ENCODE measurements around the gene RPS6KA5. TPM values are rescaled to one million over a fixed set of nuclear protein-coding genes. Genes with fewer than 3 reads are reported as not detected.
"Not testable (repeated sequence)": the region's sequence is repeated elsewhere in the genome, so short reads cannot be mapped to it uniquely, and the experiment has no call there.

Gene RPS6KA5
- total RNA-seq, 2 experiments from 2014 or later = 18.8 to 19.3 TPM

GRCh38 chr14:90960818-90961217 is 99.6 kb downstream of the RPS6KA5 start:
- ChIA-PET CTCF (interaction anchor here (0.6 to 2.0 kb wide), 2 partner anchors 11 to 213 kb away, joined by 3 to 8 read pairs; no protein-coding TSS in a partner anchor), POLR2A (interaction anchor here (1.8 kb wide), 1 partner anchor 9 kb away, joined by 16 read pairs; no protein-coding TSS in a partner anchor)
- H3K36me3 Mint-ChIP-seq = peaks cover 45% of the 10 kb centered on the region

GRCh38 chr14:90959344-90959743 is 101.1 kb downstream of the RPS6KA5 start:
- intact Hi-C loops (cut with micrococcal nuclease) = loop anchor here (1.0 kb wide), 1 partner anchor 11 kb away; no protein-coding TSS in a partner anchor
- CTCF ChIA-PET = interaction anchor here (1.1 to 2.0 kb wide), 3 partner anchors 10 to 214 kb away, joined by 6 to 8 read pairs (median 7); no protein-coding TSS in a partner anchor
- no peak overlapping the region for H3K27ac Mint-ChIP-seq
- H3K4me1 Mint-ChIP-seq (ENCODE audit: low read depth) = peaks cover 18% of the 10 kb centered on the region
- H3K4me3 Mint-ChIP-seq = no peak overlapping the region
- H3K9me3 Mint-ChIP-seq = peaks cover 22% of the 10 kb centered on the region
- peaks cover 49% of the 10 kb centered on the region for H3K36me3 Mint-ChIP-seq
- POLR2A ChIA-PET = interaction anchor here (0.8 to 1.8 kb wide), 3 partner anchors 10 to 100 kb away, joined by 3 to 16 read pairs (median 4); no protein-coding TSS in a partner anchor
- no peak for DNase-seq
- H3K27me3 Mint-ChIP-seq = no peaks in the 10 kb centered on the region

More at GRCh38 chr14:90960818-90961217, 99.6 kb downstream of the RPS6KA5 start:
- intact Hi-C loops (cut with micrococcal nuclease) = no loop called here
- Mint-ChIP-seq H3K9me3 (peaks cover 11% of the 10 kb centered on the region), H3K4me3 (no peak overlapping the region), H3K4me1 (ENCODE audit: low read depth) (peaks cover 25% of the 10 kb centered on the region), H3K27ac (no peak overlapping the region), H3K27me3 (no peaks in the 10 kb centered on the region)
- no peak for DNase-seq

GRCh38 chr14:90956273-90956672 is 104.2 kb downstream of the RPS6KA5 start:
- Mint-ChIP-seq H3K9me3 (peaks cover 31% of the 10 kb centered on the region), H3K27ac (no peak overlapping the region), H3K27me3 (no peaks in the 10 kb centered on the region), H3K4me1 (ENCODE audit: low read depth) (peaks cover 18% of the 10 kb centered on the region), H3K36me3 (peaks cover 64% of the 10 kb centered on the region), H3K4me3 (no peak overlapping the region)
- ChIA-PET POLR2A (no interaction called here), CTCF (no interaction called here)
- intact Hi-C loops (cut with micrococcal nuclease) = no loop called here
- DNase-seq = no peak

- intact Hi-C loops (cut with micrococcal nuclease); H3K27me3 Mint-ChIP-seq; H3K27ac Mint-ChIP-seq; CTCF ChIA-PET; H3K4me1 Mint-ChIP-seq (ENCODE audit: low read depth); H3K4me3 Mint-ChIP-seq; POLR2A ChIA-PET; DNase-seq: not testable (repeated sequence)
- H3K9me3 Mint-ChIP-seq = peaks cover 31% of the 10 kb centered on the region
- H3K36me3 Mint-ChIP-seq = peaks cover 53% of the 10 kb centered on the region
Observed at GRCh38 chr14:90953643-90954042, 106.8 kb downstream of the RPS6KA5 start.

GRCh38 chr14:90943367-90943766 is 117.1 kb downstream of the RPS6KA5 start:
- Mint-ChIP-seq H3K27me3 (no peaks in the 10 kb centered on the region), H3K36me3 (peaks cover 45% of the 10 kb centered on the region), H3K4me1 (ENCODE audit: low read depth) (no peaks in the 10 kb centered on the region), H3K9me3 (peaks cover 23% of the 10 kb centered on the region), H3K4me3 (no peak overlapping the region), H3K27ac (no peak overlapping the region)
- ChIA-PET POLR2A (no interaction called here), CTCF (interaction anchor here (1.3 kb wide), 1 partner anchor 40 kb away, joined by 3 read pairs; no protein-coding TSS in a partner anchor)
- intact Hi-C loops (cut with micrococcal nuclease) = no loop called here
- no peak for DNase-seq

- H3K27me3 Mint-ChIP-seq = no peaks in the 10 kb centered on the region
- no peak overlapping the region for H3K27ac Mint-ChIP-seq
- peaks cover 23% of the 10 kb centered on the region for H3K9me3 Mint-ChIP-seq
- peaks cover 54% of the 10 kb centered on the region for H3K36me3 Mint-ChIP-seq
- intact Hi-C loops (cut with micrococcal nuclease) = no loop called here
- H3K4me1 Mint-ChIP-seq (ENCODE audit: low read depth) = no peaks in the 10 kb centered on the region
- no peak for DNase-seq
- no peak overlapping the region for H3K4me3 Mint-ChIP-seq
- ChIA-PET POLR2A (no interaction called here), CTCF (no interaction called here)
Observed at GRCh38 chr14:90942511-90942910, 117.9 kb downstream of the RPS6KA5 start.

- intact Hi-C loops (cut with micrococcal nuclease) = no loop called here
- Mint-ChIP-seq H3K27me3 (no peaks in the 10 kb centered on the region), H3K27ac (no peak overlapping the region), H3K4me1 (ENCODE audit: low read depth) (peaks cover 5% of the 10 kb centered on the region), H3K4me3 (no peak overlapping the region), H3K9me3 (peaks cover 23% of the 10 kb centered on the region), H3K36me3 (peaks cover 61% of the 10 kb centered on the region)
- no peak for DNase-seq
- POLR2A ChIA-PET = no interaction called here
- CTCF ChIA-PET = no interaction called here
Observed at GRCh38 chr14:90941706-90942105, 118.7 kb downstream of the RPS6KA5 start.

GRCh38 chr14:90940318-90940962 is 120.0 kb downstream of the RPS6KA5 start:
- no peak for DNase-seq
- H3K36me3 Mint-ChIP-seq = peaks cover 55% of the 10 kb centered on the region
- no peaks in the 10 kb centered on the region for H3K27me3 Mint-ChIP-seq
- no peak overlapping the region for H3K4me3 Mint-ChIP-seq
- ChIA-PET POLR2A (no interaction called here), CTCF (no interaction called here)
- H3K4me1 Mint-ChIP-seq (ENCODE audit: low read depth) = peaks cover 5% of the 10 kb centered on the region
- intact Hi-C loops (cut with micrococcal nuclease) = no loop called here
- no peak overlapping the region for H3K27ac Mint-ChIP-seq
- peaks cover 23% of the 10 kb centered on the region for H3K9me3 Mint-ChIP-seq

GRCh38 chr14:90939252-90939795 is 121.1 kb downstream of the RPS6KA5 start:
- H3K27me3 Mint-ChIP-seq; H3K4me1 Mint-ChIP-seq (ENCODE audit: low read depth); CTCF ChIA-PET; DNase-seq; H3K27ac Mint-ChIP-seq; H3K4me3 Mint-ChIP-seq; intact Hi-C loops (cut with micrococcal nuclease); POLR2A ChIA-PET: not testable (repeated sequence)
- peaks cover 23% of the 10 kb centered on the region for H3K9me3 Mint-ChIP-seq
- H3K36me3 Mint-ChIP-seq = peaks cover 53% of the 10 kb centered on the region

- peaks cover 5% of the 10 kb centered on the region for H3K4me1 Mint-ChIP-seq (ENCODE audit: low read depth)
- no peak overlapping the region for H3K27ac Mint-ChIP-seq
- H3K9me3 Mint-ChIP-seq = peaks cover 23% of the 10 kb centered on the region
- ChIA-PET POLR2A (no interaction called here), CTCF (no interaction called here)
- intact Hi-C loops (cut with micrococcal nuclease) = no loop called here
- DNase-seq = no peak
- no peak overlapping the region for H3K4me3 Mint-ChIP-seq
- peaks cover 53% of the 10 kb centered on the region for H3K36me3 Mint-ChIP-seq
- no peaks in the 10 kb centered on the region for H3K27me3 Mint-ChIP-seq
Observed at GRCh38 chr14:90938615-90939014, 121.8 kb downstream of the RPS6KA5 start.

- CTCF ChIA-PET = no interaction called here
- Mint-ChIP-seq H3K4me1 (ENCODE audit: low read depth) (peaks cover 5% of the 10 kb centered on the region), H3K9me3 (peaks cover 23% of the 10 kb centered on the region), H3K36me3 (peaks cover 50% of the 10 kb centered on the region), H3K27me3 (no peaks in the 10 kb centered on the region), H3K27ac (no peak overlapping the region), H3K4me3 (no peak overlapping the region)
- intact Hi-C loops (cut with micrococcal nuclease) = no loop called here
- POLR2A ChIA-PET = no interaction called here
- no peak for DNase-seq
Observed at GRCh38 chr14:90936757-90937440, 123.5 kb downstream of the RPS6KA5 start.

GRCh38 chr14:90924621-90925340 is 135.7 kb downstream of the RPS6KA5 start:
- Mint-ChIP-seq H3K27ac (no peak overlapping the region), H3K9me3 (no peaks in the 10 kb centered on the region), H3K36me3 (peaks cover 10% of the 10 kb centered on the region), H3K4me3 (no peak overlapping the region), H3K27me3 (no peaks in the 10 kb centered on the region), H3K4me1 (ENCODE audit: low read depth) (no peaks in the 10 kb centered on the region)
- ChIA-PET CTCF (interaction anchor here (1.4 kb wide), 1 partner anchor 249 kb away, joined by 4 read pairs; no protein-coding TSS in a partner anchor), POLR2A (no interaction called here)
- intact Hi-C loops (cut with micrococcal nuclease) = no loop called here
- no peak for DNase-seq
